H7 (cell line): ENCODE results near the gene EVA1B. TPM values are rescaled to one million over a fixed set of nuclear protein-coding genes. Genes with fewer than 3 reads are reported as not detected.

ENCODE experiments used
- DNase-seq: peaks from one replicate; pipeline ENCODE4 v3.0.0; 2012
- H3K27me3 ChIP-seq: 2 replicates; pipeline ENCODE4 v1.6.0; 2011; ENCODE audit warnings: mild to moderate bottlenecking, low read length; ENCODE audit not compliant: control insufficient read depth, insufficient read depth
- H3K36me3 ChIP-seq: replicated peaks from 2 replicates; pipeline ENCODE4 v1.5.1; 2011; ENCODE audit warnings: low read length; ENCODE audit not compliant: control insufficient read depth, insufficient read depth
- H3K4me3 ChIP-seq: 2 replicates; pipeline ENCODE4 v1.5.1; 2011; ENCODE audit warnings: low read depth, mild to moderate bottlenecking, control low read depth, low read length, moderate library complexity; ENCODE audit not compliant: insufficient read depth
- total RNA-seq: library from RNA; depleted of rRNA; stranded (reverse); fragments of >200 nt; shearing (Covaris generic); gene quantifications from 2 replicates; pipeline ENCODE4 v1.2.3, GENCODE V29; 2014

Gene EVA1B
- total RNA-seq, 1 experiment from 2014 or later, result 87.2 TPM

DNA sequence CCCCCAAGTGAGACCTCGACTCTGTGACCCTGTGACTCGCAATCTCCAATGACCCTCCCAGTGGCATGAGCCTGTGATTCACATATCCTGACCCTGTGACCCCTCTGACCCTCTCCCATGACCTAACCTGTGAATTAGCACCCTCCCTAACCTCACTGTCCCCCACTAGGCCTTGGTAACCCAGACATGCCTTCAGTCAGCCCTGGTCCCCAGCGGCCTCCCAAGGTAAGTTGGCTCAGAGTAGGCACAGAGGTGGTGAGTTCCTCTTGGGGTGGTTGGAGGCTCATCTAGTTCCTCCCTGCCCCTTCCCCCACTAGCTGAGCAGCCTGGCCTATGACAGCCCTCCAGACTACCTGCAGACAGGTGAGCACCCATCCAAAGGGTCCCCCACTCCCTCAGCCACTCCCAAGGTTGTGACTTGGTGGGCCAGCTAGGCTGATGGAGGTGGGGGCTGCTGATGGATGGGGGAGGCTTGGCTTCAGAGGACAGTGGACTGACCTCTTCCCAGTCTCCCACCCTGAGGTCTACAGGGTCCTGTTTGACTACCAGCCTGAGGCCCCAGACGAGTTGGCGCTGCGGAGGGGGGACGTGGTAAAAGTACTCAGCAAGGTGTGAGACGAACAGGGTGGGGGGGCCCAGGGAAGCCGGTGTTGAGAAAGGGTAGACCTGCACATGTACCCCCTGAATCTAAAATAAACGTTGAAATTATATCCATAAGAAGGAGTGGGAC lies 15.7 kb downstream of the EVA1B start:
- peaks cover 4% of the 10 kb centered on the region for H3K36me3 ChIP-seq
- DNase-seq, result peak; percentile 42

DNA sequence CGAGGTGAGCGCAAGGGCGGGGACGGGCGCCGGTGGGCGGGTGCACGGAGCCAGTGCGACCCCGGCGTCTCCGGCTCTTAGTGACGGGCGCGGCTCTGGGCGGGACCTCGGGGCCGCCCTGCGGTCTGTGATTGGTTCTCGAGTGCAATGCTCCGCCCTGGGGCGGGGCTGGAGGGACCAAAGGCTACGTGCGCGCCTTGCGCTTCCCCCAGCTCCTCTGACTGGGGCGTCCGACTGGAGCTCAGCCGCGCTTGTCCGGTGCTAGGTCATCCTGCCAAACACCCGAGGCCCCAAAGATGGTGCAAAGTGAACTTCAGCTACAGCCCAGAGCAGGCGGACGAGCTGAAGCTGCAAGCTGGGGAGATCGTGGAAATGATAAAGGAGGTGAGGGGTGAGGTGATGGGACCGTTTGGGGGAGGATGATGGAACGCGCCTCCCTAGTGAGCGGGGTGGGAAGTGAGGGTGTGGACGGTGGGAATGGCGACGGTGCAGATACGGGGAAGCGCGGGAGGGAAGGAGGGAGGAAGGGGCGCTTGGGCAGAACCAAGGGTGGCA lies 16.5 kb downstream of the EVA1B start:
- H3K36me3 ChIP-seq, result peaks cover 11% of the 10 kb centered on the region

More for the DNA sequence above, 15.7 kb downstream of the EVA1B start:
- Histone ChIP-seq H3K27me3 (peaks cover 2% of the 10 kb centered on the region; the same call in 1 of the 2 replicates), H3K4me3 (peak overlapping the region; percentile 69)

DNA sequence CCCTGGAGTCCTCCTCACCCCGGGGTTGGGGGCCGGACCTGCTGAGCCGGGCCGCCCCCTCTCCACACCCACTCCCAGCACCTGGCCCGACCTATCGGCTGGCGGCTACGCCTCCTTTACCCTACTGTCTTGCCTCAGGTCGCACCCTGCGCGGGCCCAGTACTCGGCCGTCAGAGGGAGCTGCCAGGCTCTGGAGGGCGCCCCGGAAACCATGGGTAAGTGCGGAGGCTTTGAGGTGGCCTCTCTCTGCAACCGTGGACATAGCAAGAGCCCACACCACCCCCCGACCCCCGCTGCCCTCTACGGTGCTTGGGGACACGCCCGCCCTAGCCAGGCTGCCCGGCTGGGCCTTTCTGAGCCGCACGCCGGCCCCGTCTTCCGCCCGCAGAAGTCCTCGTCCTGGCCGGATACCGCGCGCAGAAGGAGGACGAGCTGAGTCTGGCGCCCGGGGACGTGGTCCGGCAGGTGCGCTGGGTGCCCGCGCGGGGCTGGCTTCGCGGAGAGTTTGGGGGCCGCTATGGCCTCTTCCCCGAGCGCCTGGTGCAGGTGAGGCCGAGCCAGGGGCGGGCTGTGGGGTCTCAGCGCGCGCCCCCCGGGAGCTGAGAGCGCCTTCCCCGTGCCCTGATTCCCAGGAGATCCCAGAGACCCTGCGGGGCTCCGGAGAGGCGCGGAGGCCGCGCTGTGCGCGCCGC lies 17.1 kb downstream of the EVA1B start, which contains the start of gene SH3D21:
TSS of gene SH3D21 (plus strand) at position 159 of the 692 bp plus-strand sequence. CDS start at position 212, 53 bp downstream.
- Histone ChIP-seq H3K36me3 (peaks cover 17% of the 10 kb centered on the region), H3K4me3 (peak within 1 kb of the TSS; percentile 89), H3K27me3 (peaks cover 2% of the 10 kb centered on the region; the same call in 1 of the 2 replicates)
- DNase-seq, result peak; percentile 96

More for the DNA sequence above, 16.5 kb downstream of the EVA1B start:
- peak; percentile 99 for DNase-seq
- H3K27me3 ChIP-seq, result peaks cover 2% of the 10 kb centered on the region; the same call in 1 of the 2 replicates
- peak overlapping the region; percentile 89 for H3K4me3 ChIP-seq

DNA sequence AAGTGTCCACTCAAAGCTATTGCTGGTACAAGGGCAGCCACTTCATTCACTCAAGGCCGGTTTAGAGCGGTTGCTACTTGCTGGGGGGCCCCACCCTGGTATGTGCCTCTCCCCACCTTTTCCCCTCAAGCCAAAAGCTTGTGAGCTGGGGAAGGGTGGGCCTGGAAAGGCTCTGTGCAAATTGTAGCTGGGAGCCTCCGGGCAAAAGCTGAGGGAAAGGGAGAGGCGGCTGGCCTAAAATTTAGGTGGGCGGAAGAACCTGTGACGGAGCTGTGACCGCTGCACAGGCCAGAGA lies 17.6 kb downstream of the EVA1B start:
- Histone ChIP-seq H3K36me3 (peaks cover 22% of the 10 kb centered on the region), H3K27me3 (peaks cover 2% of the 10 kb centered on the region; the same call in 1 of the 2 replicates), H3K4me3 (peak overlapping the region; percentile 89)
- no peak for DNase-seq

DNA sequence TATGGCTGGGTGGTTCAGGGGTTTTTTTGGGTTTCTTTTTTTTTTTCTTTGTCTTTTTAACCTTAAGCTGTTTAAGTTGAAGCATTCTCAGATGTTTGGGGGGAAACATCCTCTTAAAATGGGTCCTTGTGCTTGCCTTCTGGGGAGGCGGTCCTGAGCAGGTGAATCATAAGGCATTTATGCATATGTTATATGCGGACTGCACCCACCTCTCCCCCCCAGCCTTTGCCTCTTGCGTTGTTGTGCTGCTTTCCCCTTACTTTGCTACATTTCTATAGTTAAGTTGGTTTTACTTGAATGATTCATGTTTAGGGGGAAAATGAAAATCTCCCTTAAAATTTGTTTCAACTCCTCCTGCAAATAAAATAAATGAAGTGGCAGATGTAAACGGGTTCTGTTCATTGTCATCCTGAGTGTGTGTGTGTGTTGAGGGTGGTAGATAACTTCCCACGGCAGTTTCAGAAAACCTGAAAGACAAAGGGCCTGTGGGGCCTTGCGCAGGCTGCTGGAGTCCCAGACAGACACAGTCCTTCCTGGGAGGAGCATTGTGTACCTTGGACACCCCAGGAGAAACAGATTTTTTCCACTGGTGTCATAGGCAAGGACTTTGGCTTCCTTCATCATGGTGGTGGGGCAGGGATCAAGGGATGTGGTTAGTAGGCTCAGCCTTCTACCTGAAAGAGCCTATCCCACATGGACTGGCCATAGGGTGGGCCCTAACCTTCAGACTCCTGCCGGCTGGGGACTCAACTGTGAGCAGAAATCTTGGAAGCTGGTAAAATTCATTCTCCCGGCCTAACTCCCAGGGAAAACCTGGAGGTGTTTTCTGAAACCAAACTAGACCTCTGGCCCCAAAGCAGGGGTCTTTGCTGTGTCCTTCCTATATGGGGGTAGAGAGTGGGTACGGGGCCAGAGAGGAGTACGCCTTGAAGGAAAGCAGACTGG lies 18.2 kb downstream of the EVA1B start:
- Histone ChIP-seq H3K27me3 (peaks cover 2% of the 10 kb centered on the region; the same call in 1 of the 2 replicates), H3K36me3 (peaks cover 26% of the 10 kb centered on the region), H3K4me3 (no peak overlapping the region; the same call in 1 of the 2 replicates)
- no peak for DNase-seq

DNA sequence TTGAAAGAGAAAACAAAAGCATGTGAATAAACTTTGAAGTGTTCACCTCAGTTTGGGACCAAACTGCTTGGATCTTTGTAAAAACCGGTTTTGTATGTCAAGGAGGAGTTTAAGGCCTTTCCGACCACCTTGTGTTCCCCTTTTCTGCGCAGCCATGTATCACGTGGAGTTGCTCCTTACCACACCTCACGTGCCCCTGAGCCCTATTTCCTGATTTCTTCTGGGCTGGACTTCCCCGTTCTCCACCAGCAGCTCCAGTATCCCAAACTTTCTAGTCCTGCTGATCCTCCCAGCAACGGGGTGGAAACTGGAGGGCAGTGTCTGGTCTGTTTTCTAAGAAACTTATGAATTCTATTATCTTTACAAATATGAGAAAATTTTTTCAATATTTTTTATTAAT lies 18.9 kb downstream of the EVA1B start:
- DNase-seq, result no peak
- Histone ChIP-seq H3K4me3 (no peak overlapping the region), H3K36me3 (peaks cover 28% of the 10 kb centered on the region), H3K27me3 (peaks cover 2% of the 10 kb centered on the region; the same call in 1 of the 2 replicates)

DNA sequence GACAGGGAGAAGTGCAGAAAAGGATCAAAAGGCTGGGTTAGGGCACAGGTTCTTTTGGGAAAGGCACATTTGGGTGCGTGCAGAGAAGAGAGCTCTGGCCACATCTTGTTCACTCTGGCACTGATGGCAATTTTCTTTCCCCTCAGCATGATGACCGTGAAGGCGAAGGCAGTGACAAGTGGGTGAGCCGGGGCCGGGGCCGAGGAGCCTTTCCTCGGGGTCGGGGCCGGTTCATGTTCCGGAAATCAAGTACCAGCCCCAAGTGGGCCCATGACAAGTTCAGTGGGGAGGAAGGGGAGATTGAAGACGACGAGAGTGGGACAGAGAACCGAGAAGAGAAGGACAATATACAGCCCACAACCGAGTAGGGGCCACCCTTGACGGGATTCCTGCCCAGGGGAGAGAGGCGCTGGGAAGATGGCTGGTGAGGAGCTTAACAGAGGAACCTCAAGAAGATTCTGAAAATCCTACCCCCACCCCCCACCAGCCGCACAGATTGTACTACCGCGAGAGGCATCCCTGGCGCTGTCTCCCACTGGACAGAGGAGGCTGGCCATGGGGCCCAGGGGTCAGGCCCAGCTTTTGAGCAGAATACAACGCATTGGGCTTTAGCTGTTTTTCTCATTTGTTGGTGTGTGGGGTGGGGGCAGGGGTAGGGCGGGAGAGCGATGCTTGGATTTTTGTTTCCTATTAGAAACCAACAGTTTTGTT lies 19.6 kb downstream of the EVA1B start:
- Histone ChIP-seq H3K4me3 (no peak overlapping the region), H3K27me3 (peaks cover 2% of the 10 kb centered on the region; the same call in 1 of the 2 replicates), H3K36me3 (peaks cover 28% of the 10 kb centered on the region)
- no peak for DNase-seq

DNA sequence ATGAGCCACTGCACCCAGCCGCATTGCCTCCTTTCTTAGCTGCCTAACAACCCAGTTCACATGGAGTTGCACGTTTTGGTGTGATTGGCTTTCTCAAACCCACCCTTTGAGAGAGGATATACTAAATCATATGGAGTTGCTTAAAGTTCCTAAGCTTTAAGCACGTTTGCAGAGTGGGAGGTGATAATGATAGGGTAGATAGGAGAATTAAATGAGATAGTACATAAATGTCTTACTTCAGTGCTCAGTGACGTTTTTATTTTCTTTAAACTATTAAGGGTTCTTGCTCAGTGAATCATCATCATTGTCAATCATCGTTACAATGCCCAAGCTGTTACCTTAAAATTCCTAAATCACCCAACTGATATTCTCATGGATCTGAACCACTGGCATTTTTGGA lies 20.2 kb downstream of the EVA1B start:
- H3K36me3 ChIP-seq, result peaks cover 32% of the 10 kb centered on the region
- DNase-seq, result no peak
- peaks cover 2% of the 10 kb centered on the region; the same call in 1 of the 2 replicates for H3K27me3 ChIP-seq
- H3K4me3 ChIP-seq, result no peak overlapping the region

DNA sequence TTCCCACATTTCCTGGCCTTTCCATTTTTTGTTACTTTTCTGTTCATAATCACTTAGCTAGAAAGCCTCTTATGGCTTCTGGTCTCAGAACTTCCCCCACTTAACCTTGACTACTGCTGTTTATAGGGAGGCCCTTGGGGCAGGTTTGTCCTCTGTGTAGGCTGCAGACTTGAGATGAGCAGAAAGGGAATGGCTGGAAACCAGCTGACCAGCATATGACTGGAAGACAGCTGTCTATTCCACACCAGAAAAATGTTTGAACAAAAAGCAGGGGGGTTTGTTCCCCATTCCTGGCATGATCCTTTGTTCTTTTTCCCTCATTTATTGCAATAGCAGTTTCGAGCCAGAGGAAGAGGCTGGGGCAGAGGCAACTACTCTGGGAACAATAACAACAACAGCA lies 22.2 kb downstream of the EVA1B start:
- no peak for DNase-seq
- Histone ChIP-seq H3K36me3 (peaks cover 40% of the 10 kb centered on the region), H3K27me3 (no peaks in the 10 kb centered on the region), H3K4me3 (no peak overlapping the region)

DNA sequence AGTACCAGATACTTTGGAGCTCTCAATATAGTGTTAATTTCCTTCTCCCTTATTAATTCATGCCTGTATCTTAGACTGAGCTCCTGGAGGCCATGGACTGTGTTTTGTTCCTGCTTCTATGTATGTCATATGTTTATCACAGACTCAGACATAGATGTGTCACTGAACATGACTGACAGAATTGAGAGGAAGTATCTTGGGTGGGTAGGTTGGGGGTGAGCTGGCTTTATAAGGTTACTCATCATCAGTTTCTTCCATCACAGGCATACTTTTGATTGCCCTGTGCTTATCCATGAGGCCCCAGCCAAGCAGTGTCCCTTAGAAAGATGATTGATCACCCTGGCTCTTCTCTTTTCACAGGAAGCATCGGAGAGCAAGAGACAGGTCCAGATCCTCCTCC lies 22.9 kb downstream of the EVA1B start:
- no peak for DNase-seq
- Histone ChIP-seq H3K4me3 (no peak overlapping the region), H3K36me3 (peaks cover 42% of the 10 kb centered on the region), H3K27me3 (no peaks in the 10 kb centered on the region)

DNA sequence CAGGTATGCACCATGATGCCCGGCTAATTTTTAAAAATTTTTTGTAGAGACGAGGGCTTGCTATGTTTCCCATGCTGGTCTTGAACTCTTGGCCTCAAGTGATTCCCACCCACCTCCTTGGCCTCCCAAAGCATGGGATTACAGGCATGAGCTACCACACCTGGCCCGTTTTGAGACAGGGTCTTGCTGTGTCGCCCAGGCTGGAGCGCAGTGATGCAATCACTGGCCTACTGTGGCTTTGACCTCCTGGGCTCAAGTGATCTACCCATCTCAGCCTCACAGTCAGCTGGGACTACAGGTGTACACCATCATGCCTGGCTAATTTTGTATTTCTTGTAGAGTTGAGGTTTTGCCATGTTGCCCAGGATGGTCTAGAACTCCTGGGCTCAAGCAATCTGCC lies 24.8 kb downstream of the EVA1B start:
- Histone ChIP-seq H3K36me3 (peaks cover 50% of the 10 kb centered on the region), H3K27me3 (no peaks in the 10 kb centered on the region), H3K4me3 (no peak overlapping the region)
- DNase-seq, result no peak

DNA sequence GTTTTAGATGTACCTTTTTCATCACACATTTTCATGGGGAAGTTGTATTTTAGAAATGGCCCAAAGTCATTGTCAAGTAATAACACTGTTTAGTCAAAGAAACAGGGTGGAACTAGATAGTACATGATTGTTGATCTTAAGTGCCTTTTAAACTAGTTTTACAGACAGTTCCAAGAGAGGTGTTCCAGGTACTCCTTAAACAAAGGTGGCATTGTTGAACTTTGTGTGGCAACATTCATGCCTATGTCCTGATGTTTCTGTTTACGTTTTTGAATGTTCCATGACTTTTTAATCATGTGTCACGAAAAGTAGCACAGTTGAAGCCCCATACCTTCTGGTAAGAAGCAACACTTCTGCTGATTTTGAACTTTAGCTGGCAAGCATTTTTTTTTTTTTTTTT lies 26.4 kb downstream of the EVA1B start:
- no peak for DNase-seq
- Histone ChIP-seq H3K4me3 (no peak overlapping the region), H3K36me3 (peaks cover 47% of the 10 kb centered on the region), H3K27me3 (no peaks in the 10 kb centered on the region)

DNA sequence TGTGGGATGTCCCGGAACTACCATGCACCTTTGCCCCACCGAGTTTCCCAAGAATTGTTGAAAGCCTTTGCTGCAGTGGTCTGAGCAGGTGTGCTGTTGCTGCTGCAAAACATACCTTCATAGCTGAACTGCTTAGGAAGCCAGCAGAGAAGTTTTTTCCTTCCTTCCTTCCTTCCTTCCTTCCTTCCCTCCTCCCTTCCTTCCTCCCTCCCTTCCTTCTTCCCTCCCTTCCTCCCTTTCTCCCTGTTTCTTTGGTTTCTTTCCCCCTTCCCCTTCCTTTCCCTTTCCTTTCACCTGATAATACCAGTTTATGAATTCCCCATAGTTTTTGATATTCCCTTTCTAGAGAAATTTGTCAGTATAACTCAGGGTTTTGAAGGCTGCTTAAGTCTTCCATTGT lies 28.1 kb downstream of the EVA1B start:
- no peak for DNase-seq
- Histone ChIP-seq H3K27me3 (no peaks in the 10 kb centered on the region), H3K4me3 (no peak overlapping the region), H3K36me3 (peaks cover 44% of the 10 kb centered on the region)
